Aortic smooth muscle cell (primary cell): ENCODE results near the gene SLC36A3. TPM values are rescaled to one million over a fixed set of nuclear protein-coding genes. Genes with fewer than 3 reads are reported as not detected.

Experiments
- total RNA-seq: library from RNA; depleted of rRNA; stranded (reverse); fragments of >200 nt; gene quantifications from 2 replicates; pipeline ENCODE4 v1.2.3, GENCODE V29; 2014

SLC36A3 gene
- total RNA-seq = not detected in 2 replicates

GRCh38 chr5:151303666-151304065 is at the start of gene SLC36A3:
SLC36A3 (minus strand) TSS chr5:151303766; CDS start chr5:151303354, 412 bp downstream.

GRCh38 chr5:151347369-151347768 is 43.8 kb upstream of the SLC36A3 start, which contains the start of gene SLC36A2:
SLC36A2 (minus strand) TSS chr5:151347559; CDS start chr5:151347460, 99 bp downstream.

GRCh38 chr5:151252762-151253604 is 50.6 kb downstream of the SLC36A3 start, which contains the start of gene GM2A:
GM2A (plus strand) TSS chr5:151253185; CDS start chr5:151253217, 32 bp downstream.

Other genes starting within 250 kb of the SLC36A3 start
- gene TNIP1, start 222.7 kb downstream of the SLC36A3 start, total RNA-seq = 44.8 and 51.9 TPM in 2 replicates
- 465 and 500 TPM in 2 replicates for gene ANXA6, start 146.0 kb downstream of the SLC36A3 start, total RNA-seq
- 0.93 and 1.3 TPM in 2 replicates for gene CCDC69, start 79.7 kb downstream of the SLC36A3 start, total RNA-seq
- 27.0 and 35.7 TPM in 2 replicates for gene GM2A, start 50.6 kb downstream of the SLC36A3 start, total RNA-seq
- gene SLC36A2, start 43.8 kb upstream of the SLC36A3 start, total RNA-seq = not detected in 2 replicates
- gene SLC36A1, start 143.8 kb upstream of the SLC36A3 start, total RNA-seq = 7.0 and 8.1 TPM in 2 replicates